GM19023 (cell line): ENCODE measurements around the gene DNMT3A.

Experiments
- ATAC-seq: cut with Tn5 transposase; IDR thresholded peaks from one replicate; pipeline ENCODE4 v1.9.1; 2021; ENCODE audit warnings: mild to moderate bottlenecking, moderate library complexity; ENCODE audit not compliant: unreplicated experiment

The DNMT3A gene

GRCh38 chr2:25328152-25329085 lies 13.3 kb downstream of the DNMT3A start:
- no peak for ATAC-seq

- ATAC-seq, result no peak
These were observed 15.3 kb downstream of the DNMT3A start for GRCh38 chr2:25326326-25327013.

DNA sequence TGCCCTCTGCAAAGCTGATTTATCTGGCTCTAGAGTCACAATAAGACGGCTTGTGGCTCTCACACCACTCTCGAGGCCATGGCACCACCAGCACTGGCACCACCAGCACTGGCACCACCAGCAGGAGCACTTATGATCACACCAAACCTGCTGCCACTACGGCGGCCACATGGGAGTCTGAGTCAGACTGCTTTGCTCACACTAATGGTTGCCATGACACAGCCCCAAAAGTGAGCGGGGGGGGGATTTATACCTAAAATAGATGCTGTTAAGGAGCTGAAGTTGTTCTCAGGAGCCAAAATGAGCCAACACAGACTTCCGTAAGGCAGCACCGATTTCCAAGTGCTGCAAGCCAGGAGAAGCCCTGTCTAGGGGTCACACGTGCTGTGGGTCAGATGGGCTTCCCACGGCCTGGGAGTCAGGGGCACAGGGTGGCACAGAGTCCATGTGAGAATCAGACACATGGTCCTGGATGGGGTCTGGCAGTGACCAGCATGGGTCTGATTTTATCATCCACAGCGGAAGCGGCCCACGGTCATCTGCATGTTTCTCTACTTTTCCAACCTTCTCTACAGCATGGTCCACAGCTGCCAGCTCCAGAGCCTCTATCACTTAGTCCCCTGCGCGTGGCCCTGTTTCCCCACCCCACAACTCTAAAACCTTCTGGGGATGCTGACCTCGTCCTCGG lies 16.7 kb downstream of the DNMT3A start:
- ATAC-seq, result no peak

- no peak for ATAC-seq
These were observed 17.5 kb downstream of the DNMT3A start for GRCh38 chr2:25324251-25324650.

DNA sequence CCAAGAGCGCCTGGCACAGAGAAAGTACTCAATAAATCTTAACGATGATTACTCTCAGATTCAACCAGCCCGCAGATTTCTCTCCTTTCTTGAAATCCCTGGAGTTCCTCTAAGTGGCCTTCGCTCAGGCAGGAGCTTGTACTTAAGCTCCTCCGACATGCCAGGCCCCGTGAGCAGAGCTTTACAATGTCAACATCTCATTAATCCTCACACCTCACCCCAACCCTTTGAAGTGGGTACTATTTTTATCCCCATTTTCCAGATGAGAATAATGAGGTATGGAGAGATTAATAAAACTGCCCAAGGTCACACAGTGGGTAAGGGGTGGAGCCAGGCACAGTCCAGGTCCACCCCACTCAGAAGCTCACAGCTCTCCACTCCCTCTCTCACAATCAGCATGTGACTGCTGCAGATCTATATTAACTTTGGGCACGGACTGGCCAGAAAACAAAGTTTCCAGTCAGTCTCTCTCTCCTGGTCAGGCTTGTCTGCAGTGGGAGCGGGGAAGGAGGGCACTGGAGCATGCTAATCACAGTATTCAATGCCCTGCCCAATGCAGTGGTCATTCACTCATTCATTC lies 18.0 kb downstream of the DNMT3A start:
- ATAC-seq, result no peak

- no peak for ATAC-seq
These were observed 18.6 kb downstream of the DNMT3A start for GRCh38 chr2:25323042-25323514.

DNA sequence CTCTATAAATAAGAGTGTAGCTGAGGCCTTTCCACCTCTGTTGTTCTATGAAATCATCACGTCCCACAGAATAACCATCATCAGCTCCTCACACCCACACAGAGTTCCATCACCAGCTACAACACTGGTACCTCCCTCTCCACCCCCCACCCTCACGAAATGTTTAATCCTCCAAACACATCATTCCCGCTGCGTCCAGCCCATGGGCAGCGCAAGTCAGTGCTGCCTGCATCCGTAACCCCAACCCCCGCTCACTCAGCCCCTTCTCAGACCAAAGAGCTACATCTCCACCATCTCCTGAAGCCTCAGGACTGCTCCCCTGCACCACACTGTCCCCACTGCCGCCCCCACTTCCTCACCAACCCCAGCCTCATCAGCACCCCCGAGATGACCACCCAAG lies 19.4 kb downstream of the DNMT3A start:
- ATAC-seq, result no peak

- ATAC-seq, result no peak
These were observed 21.6 kb downstream of the DNMT3A start for GRCh38 chr2:25320077-25320476.

DNA sequence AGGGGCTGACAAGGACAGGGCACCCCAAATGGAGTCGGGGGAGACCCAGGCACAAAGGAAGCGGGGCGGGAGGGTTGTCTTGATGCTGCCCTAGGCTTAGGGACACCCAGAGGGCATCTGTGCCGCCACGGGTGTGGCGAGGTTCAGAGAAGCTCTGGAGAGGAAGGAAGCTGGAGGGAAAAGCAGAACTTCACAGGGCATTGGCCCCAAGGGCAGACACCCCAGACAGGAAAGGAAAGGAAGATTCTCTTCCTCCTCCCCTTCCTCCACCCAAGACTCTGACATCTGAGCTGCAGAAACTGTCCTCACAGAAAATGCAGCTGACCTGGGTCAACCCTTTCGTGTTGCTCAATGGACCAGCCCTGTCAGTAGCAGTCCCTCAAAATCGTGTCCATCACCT lies 25.6 kb downstream of the DNMT3A start:
- ATAC-seq, result no peak

DNA sequence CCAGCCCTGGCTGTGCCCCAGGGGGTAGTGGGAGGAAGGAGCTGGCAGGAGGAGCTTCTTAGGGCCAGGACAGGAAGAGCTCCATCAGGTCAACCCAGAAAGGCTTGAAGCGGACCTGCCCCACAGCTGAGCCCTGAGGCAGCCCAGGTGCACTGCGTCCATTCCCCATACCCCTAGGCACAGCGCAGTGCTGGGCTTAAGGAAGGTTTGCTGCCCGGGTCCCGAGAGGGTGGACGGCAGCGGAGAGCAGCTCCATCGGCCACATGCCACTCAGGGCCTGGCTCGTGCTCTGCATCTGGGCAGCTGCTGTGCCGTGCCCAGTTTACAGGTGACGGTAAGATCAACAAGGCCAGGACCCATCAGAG lies 26.4 kb downstream of the DNMT3A start:
- ATAC-seq, result no peak

DNA sequence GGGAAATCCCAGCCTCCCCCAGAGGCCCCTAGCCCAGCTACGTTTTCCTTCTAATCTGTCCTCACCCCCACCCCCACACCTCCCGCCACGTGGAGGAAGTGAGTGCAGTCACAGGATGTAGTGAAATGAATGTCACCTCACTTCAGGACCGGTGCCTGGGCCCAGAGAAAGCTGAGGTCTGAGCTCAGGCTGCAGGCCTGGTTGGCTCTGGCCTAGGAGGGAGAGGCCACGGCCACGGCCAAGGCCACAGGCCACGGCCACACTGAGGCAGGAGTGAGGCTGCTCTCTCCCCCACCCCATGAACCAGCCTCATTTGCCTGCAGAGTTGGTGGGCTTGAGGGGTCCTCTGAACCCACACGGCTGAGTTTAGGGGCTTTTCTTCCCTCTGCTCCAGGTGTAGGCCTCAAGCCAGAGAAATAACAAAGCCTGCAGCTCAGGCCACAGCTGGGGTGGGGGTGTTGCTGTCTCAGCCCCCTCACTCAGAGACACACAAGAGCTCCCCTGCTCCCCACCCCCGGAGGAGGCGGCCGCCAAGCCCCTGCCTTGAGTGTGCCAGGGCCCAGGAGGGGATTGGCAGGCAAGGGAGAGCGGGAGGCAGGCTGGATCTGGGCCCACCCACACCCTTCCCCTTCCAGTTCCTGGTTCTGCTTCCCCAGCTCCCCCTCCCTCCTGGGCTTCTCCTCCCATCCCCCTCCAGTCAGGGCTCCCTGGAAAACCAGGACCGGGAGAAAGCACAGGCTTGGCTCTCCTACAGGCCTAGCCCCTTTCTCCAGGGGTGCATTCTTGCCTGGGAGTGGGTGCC lies 27.0 kb downstream of the DNMT3A start:
- peak; percentile 79 for ATAC-seq

- no peak for ATAC-seq
These were observed 27.8 kb downstream of the DNMT3A start for GRCh38 chr2:25313711-25314513.

- ATAC-seq, result no peak
These were observed 28.6 kb downstream of the DNMT3A start for GRCh38 chr2:25312958-25313710.

DNA sequence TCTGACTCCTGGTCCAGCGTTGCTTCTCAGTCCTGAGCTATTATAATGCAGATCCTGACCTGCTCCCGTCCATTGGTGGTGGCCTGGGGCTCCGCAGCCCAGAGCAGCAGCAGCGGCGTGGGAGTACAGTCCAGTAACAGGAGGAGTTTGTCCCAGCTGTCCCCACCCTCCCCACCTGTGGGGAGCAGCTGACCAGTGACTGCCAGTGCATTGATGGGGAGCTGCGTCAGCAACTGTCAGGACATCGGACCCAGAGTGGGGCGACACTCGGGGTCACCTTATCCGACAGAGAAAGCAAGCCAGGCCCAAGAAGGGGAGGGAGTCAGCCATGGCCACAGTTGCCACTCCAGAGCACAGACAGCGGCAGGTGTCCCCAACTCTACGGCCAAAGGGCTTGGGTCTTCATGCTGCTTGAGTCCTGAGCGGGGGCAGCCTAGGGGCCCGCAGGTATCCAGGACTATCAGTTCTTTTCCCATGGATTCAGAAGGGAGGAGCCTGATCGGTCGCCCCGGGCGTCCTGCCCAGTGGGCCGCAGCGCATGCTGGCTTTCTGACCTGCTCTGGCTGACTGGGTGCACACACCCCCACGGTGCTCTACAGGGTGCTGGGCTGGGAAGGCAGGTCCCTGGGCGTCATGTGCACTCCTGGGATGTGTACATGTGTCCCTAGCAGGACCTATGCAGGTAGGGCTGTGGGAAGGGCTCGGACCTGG lies 29.7 kb downstream of the DNMT3A start:
- no peak for ATAC-seq

- ATAC-seq, result no peak
These were observed 30.5 kb downstream of the DNMT3A start for GRCh38 chr2:25310965-25311864.

DNA sequence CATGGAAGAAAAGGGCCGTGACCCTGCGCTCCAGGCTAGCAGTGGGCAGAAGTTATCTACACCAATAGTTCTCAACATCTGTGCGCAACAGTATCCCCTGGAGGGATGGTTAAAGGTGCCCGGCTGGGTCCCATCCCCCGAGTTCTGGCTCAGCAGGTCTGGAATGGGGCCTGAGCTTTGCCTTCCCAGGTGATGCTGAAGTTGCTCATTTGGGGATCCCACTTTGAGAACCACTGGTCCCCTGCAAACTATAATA lies 31.1 kb downstream of the DNMT3A start:
- ATAC-seq, result no peak

DNA sequence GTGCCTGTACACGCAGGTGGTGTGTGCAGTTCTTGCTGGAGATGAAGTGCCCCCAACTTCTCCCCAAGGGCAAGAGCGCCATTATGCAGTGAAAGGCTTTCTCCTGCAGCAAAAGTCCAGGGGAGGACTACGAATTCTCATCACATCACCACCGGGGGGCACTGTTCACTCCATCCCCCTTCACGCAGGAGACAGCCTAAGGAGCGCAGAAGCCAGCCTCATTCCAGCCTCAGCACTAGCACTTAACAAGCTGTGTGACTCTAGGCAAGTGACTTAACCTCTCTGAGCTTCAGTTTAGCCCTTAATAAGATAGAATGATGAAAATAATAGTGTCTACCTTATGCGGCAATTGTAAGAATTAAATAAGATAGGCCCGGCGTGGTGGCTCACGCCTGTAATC lies 32.3 kb downstream of the DNMT3A start:
- ATAC-seq, result no peak
